KMS-11 (cell line): Measurements from ENCODE around the gene NRXN3.

Experiments
- H2AFZ ChIP-seq: fragments of 200-600 bp; sonication (generic); 2 replicates; pipeline ENCODE4 v1.6.1; 2016; ENCODE audit warnings: antibody characterized with exemption, mixed run types, low read depth
- H3K27ac ChIP-seq: fragments of 200-600 bp; sonication (generic); 2 replicates; pipeline ENCODE4 v1.6.1; 2016; ENCODE audit warnings: mild to moderate bottlenecking, mixed run types
- H3K27me3 ChIP-seq: fragments of 200-600 bp; sonication (generic); 2 replicates; pipeline ENCODE4 v1.6.1; 2017; ENCODE audit warnings: mild to moderate bottlenecking, low read depth, mixed run types, moderate library complexity; ENCODE audit not compliant: insufficient read depth
- H3K36me3 ChIP-seq: fragments of 200-600 bp; sonication (generic); 2 replicates; pipeline ENCODE4 v1.6.1; 2017; ENCODE audit warnings: mild to moderate bottlenecking, mixed run types; ENCODE audit not compliant: insufficient read depth
- H3K4me1 ChIP-seq: fragments of 200-600 bp; sonication (generic); 2 replicates; pipeline ENCODE4 v1.6.1; 2016; ENCODE audit warnings: mild to moderate bottlenecking, low read depth, mixed run types; ENCODE audit not compliant: poor library complexity, severe bottlenecking
- H3K4me2 ChIP-seq: fragments of 200-600 bp; sonication (generic); 2 replicates; pipeline ENCODE4 v1.7.0; 2016; ENCODE audit warnings: mild to moderate bottlenecking, mixed run types
- H3K4me3 ChIP-seq: fragments of 200-600 bp; sonication (generic); IDR thresholded peaks from 2 replicates; pipeline ENCODE4 v1.6.1; 2017; ENCODE audit warnings: low read depth, low read length, mixed read lengths; ENCODE audit not compliant: insufficient read depth
- H3K79me2 ChIP-seq: fragments of 200-600 bp; sonication (generic); 2 replicates; pipeline ENCODE4 v1.6.1; 2016; ENCODE audit warnings: low read depth, mixed run types; ENCODE audit not compliant: insufficient read depth
- H3K9ac ChIP-seq: fragments of 200-600 bp; sonication (generic); 2 replicates; pipeline ENCODE4 v1.6.1; 2016; ENCODE audit warnings: mild to moderate bottlenecking, mixed run types
- H4K20me1 ChIP-seq: fragments of 200-600 bp; sonication (generic); 2 replicates; pipeline ENCODE4 v1.6.1; 2016; ENCODE audit warnings: mild to moderate bottlenecking, mixed run types; ENCODE audit not compliant: insufficient read depth
- CTCF ChIP-seq: fragments of 200-600 bp; sonication (generic); conservative IDR thresholded peaks from 2 replicates; pipeline ENCODE4 v1.6.1; 2017; ENCODE audit warnings: low read depth, mild to moderate bottlenecking, antibody characterized with exemption, low read length, moderate library complexity, mixed read lengths

NRXN3 gene

GRCh38 chr14:78633752-78634151, 463.6 kb downstream of the NRXN3 start:
- Histone ChIP-seq H3K9ac (no peak overlapping the region), H3K4me3 (no peak overlapping the region), H3K36me3 (no peaks in the 10 kb centered on the region), H3K79me2 (no peaks in the 10 kb centered on the region), H3K4me1 (no peaks in the 10 kb centered on the region), H3K27ac (no peak overlapping the region), H3K4me2 (no peak overlapping the region), H3K27me3 (no peaks in the 10 kb centered on the region), H2AFZ (no peak overlapping the region), H4K20me1 (no peaks in the 10 kb centered on the region)
- no peak for TF ChIP-seq CTCF

- Histone ChIP-seq H3K36me3 (no peaks in the 10 kb centered on the region), H2AFZ (no peak overlapping the region), H3K79me2 (no peaks in the 10 kb centered on the region), H3K4me3 (no peak overlapping the region), H3K9ac (no peak overlapping the region), H3K27ac (no peak overlapping the region), H3K27me3 (no peaks in the 10 kb centered on the region), H3K4me2 (no peak overlapping the region), H3K4me1 (no peaks in the 10 kb centered on the region), H4K20me1 (no peaks in the 10 kb centered on the region)
- TF ChIP-seq CTCF, result no peak
Measured at GRCh38 chr14:78637489-78637888, 467.3 kb downstream of the NRXN3 start.

- no peaks in the 10 kb centered on the region for H3K79me2 ChIP-seq
- H4K20me1 ChIP-seq, result no peaks in the 10 kb centered on the region
- no peak overlapping the region for H2AFZ ChIP-seq
- H3K27me3 ChIP-seq, result no peaks in the 10 kb centered on the region
- H3K36me3 ChIP-seq, result no peaks in the 10 kb centered on the region
- no peak overlapping the region for H3K4me3 ChIP-seq
- H3K27ac ChIP-seq, result no peak overlapping the region
- TF ChIP-seq CTCF, result no peak
- no peak overlapping the region for H3K9ac ChIP-seq
- no peaks in the 10 kb centered on the region for H3K4me1 ChIP-seq
- H3K4me2 ChIP-seq, result no peak overlapping the region
Measured at GRCh38 chr14:78637908-78638475, 467.8 kb downstream of the NRXN3 start.

- Histone ChIP-seq H3K36me3 (no peaks in the 10 kb centered on the region), H3K79me2 (no peaks in the 10 kb centered on the region), H3K27me3 (no peaks in the 10 kb centered on the region), H3K27ac (no peak overlapping the region), H3K9ac (no peak overlapping the region), H4K20me1 (no peaks in the 10 kb centered on the region), H3K4me3 (no peak overlapping the region), H2AFZ (no peak overlapping the region), H3K4me2 (no peak overlapping the region), H3K4me1 (no peaks in the 10 kb centered on the region)
- no peak for TF ChIP-seq CTCF
Measured at GRCh38 chr14:78638926-78639325, 468.8 kb downstream of the NRXN3 start.
